Measurements from ENCODE around the gene ZNF148.

- no peak for TF ChIP-seq POLR2A (IDR thresholded peaks at IDR 0.05)
- no peak for TF ChIP-seq CTCF (IDR thresholded peaks at IDR 0.05)
These were observed 37.6 kb downstream of the ZNF148 start for GRCh38 chr3:125337506-125337905.
